Neural progenitor cell (in vitro differentiated cells): ENCODE data around the gene SERPINA6. TPM values are rescaled to one million over a fixed set of nuclear protein-coding genes. Genes with fewer than 3 reads are reported as not detected.

Experiments
- DNase-seq: peaks from one replicate; pipeline ENCODE4 v3.0.0-alpha.2; 2016; ENCODE audit warnings: low spot score
- H2AFZ ChIP-seq: fragments of 200-600 bp; sonication (generic); replicated peaks from 2 replicates; pipeline ENCODE4 v1.6.1; 2016; ENCODE audit warnings: antibody characterized with exemption
- H3F3A ChIP-seq: fragments of 200-600 bp; sonication (generic); 2 replicates; pipeline ENCODE4 v1.6.1; 2016; ENCODE audit warnings: antibody characterized with exemption, low read depth
- H3K27ac ChIP-seq: fragments of 200-600 bp; sonication (generic); 2 replicates; pipeline ENCODE4 v1.5.1; 2016; ENCODE audit warnings: mild to moderate bottlenecking
- H3K27me3 ChIP-seq: fragments of 200-600 bp; sonication (generic); 2 replicates; pipeline ENCODE4 v1.6.1; 2016; ENCODE audit warnings: mild to moderate bottlenecking, moderate library complexity
- H3K36me3 ChIP-seq: fragments of 200-600 bp; sonication (generic); 2 replicates; pipeline ENCODE4 v1.5.1; 2016
- H3K4me1 ChIP-seq: fragments of 200-600 bp; sonication (generic); 2 replicates; pipeline ENCODE4 v1.6.1; 2016; ENCODE audit warnings: mixed run types
- H3K4me2 ChIP-seq: fragments of 200-600 bp; sonication (generic); 2 replicates; pipeline ENCODE4 v1.6.1; 2016
- H3K4me3 ChIP-seq: fragments of 200-600 bp; sonication (generic); 2 replicates; pipeline ENCODE4 v1.5.1; 2016
- H3K79me2 ChIP-seq: fragments of 200-600 bp; sonication (generic); 2 replicates; pipeline ENCODE4 v1.6.1; 2016; ENCODE audit warnings: low read depth
- H3K9ac ChIP-seq: fragments of 200-600 bp; sonication (generic); 2 replicates; pipeline ENCODE4 v1.6.1; 2016
- H3K9me3 ChIP-seq: fragments of 200-600 bp; sonication (generic); 2 replicates; pipeline ENCODE4 v1.5.1; 2016; ENCODE audit warnings: low read depth
- H4K20me1 ChIP-seq: fragments of 200-600 bp; sonication (generic); 2 replicates; pipeline ENCODE4 v1.6.1; 2016; ENCODE audit warnings: low read depth
- H3K27ac Mint-ChIP-seq: 3 replicates; pipeline ENCODE4 v1.8.0; 2021; ENCODE audit warnings: mixed read lengths
- H3K27me3 Mint-ChIP-seq: 2 replicates; pipeline ENCODE4 v1.8.0; 2022; ENCODE audit warnings: low read depth, mild to moderate bottlenecking, inconsistent platforms, moderate library complexity, mixed read lengths; ENCODE audit not compliant: insufficient read depth
- H3K36me3 Mint-ChIP-seq: 3 replicates; pipeline ENCODE4 v1.8.0; 2021; ENCODE audit warnings: mixed read lengths
- H3K4me1 Mint-ChIP-seq: 3 replicates; pipeline ENCODE4 v1.8.0; 2021; ENCODE audit warnings: mixed read lengths
- H3K4me3 Mint-ChIP-seq: 3 replicates; pipeline ENCODE4 v1.8.0; 2021; ENCODE audit warnings: mild to moderate bottlenecking, moderate library complexity, mixed read lengths
- H3K9me3 Mint-ChIP-seq: 3 replicates; pipeline ENCODE4 v1.8.0; 2020; ENCODE audit warnings: mixed read lengths
- CTCF ChIP-seq: fragments of 200-600 bp; sonication (generic); IDR thresholded peaks from 2 replicates; pipeline ENCODE4 v1.5.1; 2017; ENCODE audit warnings: antibody characterized with exemption, mild to moderate bottlenecking
- EZH2 ChIP-seq: fragments of 200-600 bp; sonication (generic); IDR thresholded peaks from 2 replicates; pipeline ENCODE4 v1.6.1; 2017; ENCODE audit warnings: antibody characterized with exemption, mild to moderate bottlenecking, moderate library complexity
- EZH2phosphoT487 ChIP-seq: fragments of 200-600 bp; sonication (generic); IDR thresholded peaks from 2 replicates; pipeline ENCODE4 v1.6.1; 2017; ENCODE audit warnings: antibody characterized with exemption
- total RNA-seq: library from RNA; depleted of rRNA; stranded (reverse); fragments of >200 nt; gene quantifications from 2 replicates; pipeline ENCODE4 v1.2.3, GENCODE V29; 2015; ENCODE audit warnings: low replicate concordance

The SERPINA6 gene
- total RNA-seq, 1 donor from 2014 or later, result not detected

- no peak for TF ChIP-seq EZH2phosphoT487
- no peak for TF ChIP-seq CTCF
- no peak for TF ChIP-seq EZH2
- Histone ChIP-seq H3K9ac (no peak overlapping the region), H3K27ac (no peak overlapping the region), H3K9me3 (no peaks in the 10 kb centered on the region), H3K27me3 (no peaks in the 10 kb centered on the region), H3F3A (no peaks in the 10 kb centered on the region), H2AFZ (no peak overlapping the region), H3K36me3 (no peaks in the 10 kb centered on the region), H4K20me1 (no peaks in the 10 kb centered on the region), H3K4me3 (no peak overlapping the region), H3K4me1 (no peaks in the 10 kb centered on the region), H3K79me2 (no peaks in the 10 kb centered on the region), H3K4me2 (no peak overlapping the region)
- peaks cover 11% of the 10 kb centered on the region for H3K9me3 Mint-ChIP-seq
- no peak for DNase-seq
- H3K27me3 Mint-ChIP-seq, result peaks cover 2% of the 10 kb centered on the region
- H3K36me3 Mint-ChIP-seq, result no peaks in the 10 kb centered on the region
- no peak overlapping the region for H3K4me3 Mint-ChIP-seq
- no peak overlapping the region for H3K27ac Mint-ChIP-seq
- H3K4me1 Mint-ChIP-seq, result peaks cover 6% of the 10 kb centered on the region
Observed at GRCh38 chr14:94332063-94332583, 9.0 kb upstream of the SERPINA6 start.

- Histone ChIP-seq H3K4me2 (no peak overlapping the region), H3K4me1 (no peaks in the 10 kb centered on the region), H4K20me1 (no peaks in the 10 kb centered on the region), H3K27me3 (no peaks in the 10 kb centered on the region), H3K4me3 (no peak overlapping the region), H3K27ac (no peak overlapping the region), H3K79me2 (no peaks in the 10 kb centered on the region), H3K9me3 (no peaks in the 10 kb centered on the region), H3F3A (no peaks in the 10 kb centered on the region), H3K9ac (no peak overlapping the region), H3K36me3 (no peaks in the 10 kb centered on the region), H2AFZ (no peak overlapping the region)
- Mint-ChIP-seq H3K4me3 (no peak overlapping the region), H3K9me3 (peaks cover 11% of the 10 kb centered on the region), H3K27me3 (peaks cover 3% of the 10 kb centered on the region), H3K27ac (no peak overlapping the region), H3K36me3 (no peaks in the 10 kb centered on the region), H3K4me1 (peaks cover 6% of the 10 kb centered on the region)
- TF ChIP-seq EZH2phosphoT487 (no peak), CTCF (no peak), EZH2 (no peak)
- no peak for DNase-seq
Observed at GRCh38 chr14:94331462-94331861, 8.3 kb upstream of the SERPINA6 start.

DNA sequence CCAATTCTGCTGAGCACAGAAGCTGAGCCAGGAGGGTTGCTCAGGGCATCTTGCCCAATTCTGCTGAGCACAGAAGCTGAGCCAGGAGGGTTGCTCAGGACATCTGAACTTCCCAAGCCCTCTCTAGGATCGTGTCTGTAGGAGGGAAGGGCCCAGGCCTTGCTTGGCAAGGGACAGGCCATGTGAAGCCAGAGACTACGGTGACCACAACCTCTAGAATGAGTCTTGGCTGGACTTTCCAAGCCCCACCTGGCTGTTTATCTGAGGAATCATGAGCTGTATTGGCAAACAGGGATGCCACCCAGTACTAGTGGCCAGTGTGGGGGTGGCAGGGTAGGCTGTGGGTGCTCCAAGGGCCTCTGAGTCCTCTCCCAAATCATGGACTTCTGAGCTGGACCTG, 7.7 kb upstream of the SERPINA6 start:
- Histone ChIP-seq H2AFZ (no peak overlapping the region), H3K4me2 (no peak overlapping the region), H3K36me3 (no peaks in the 10 kb centered on the region), H3K79me2 (no peaks in the 10 kb centered on the region), H3K9me3 (no peaks in the 10 kb centered on the region), H3K4me3 (no peak overlapping the region), H3K27me3 (no peaks in the 10 kb centered on the region), H3K4me1 (no peaks in the 10 kb centered on the region), H3K9ac (no peak overlapping the region), H3K27ac (no peak overlapping the region), H4K20me1 (no peaks in the 10 kb centered on the region), H3F3A (no peaks in the 10 kb centered on the region)
- H3K4me1 Mint-ChIP-seq, result peaks cover 6% of the 10 kb centered on the region
- TF ChIP-seq CTCF (no peak), EZH2phosphoT487 (no peak), EZH2 (no peak)
- peaks cover 4% of the 10 kb centered on the region for H3K27me3 Mint-ChIP-seq
- H3K36me3 Mint-ChIP-seq, result no peaks in the 10 kb centered on the region
- no peak overlapping the region for H3K4me3 Mint-ChIP-seq
- DNase-seq, result no peak
- H3K27ac Mint-ChIP-seq, result no peak overlapping the region
- peaks cover 9% of the 10 kb centered on the region for H3K9me3 Mint-ChIP-seq
